Esophagus squamous epithelium (tissue), 4 donors: Measurements from ENCODE around the gene AATK.

Experiments
- CTCF ChIP-seq, 6 experiments: fragments of 450-650 bp in 4 of 6; fragments of 200-600 bp in 2 of 6; sonication (generic) in 2 of 6; IDR thresholded peaks; one replicate each; pipeline ENCODE4 v1.5.1; 2016 to 2019; ENCODE audit warnings: antibody characterized with exemption in 6 of 6, mild to moderate bottlenecking in 4 of 6, moderate library complexity in 4 of 6
- POLR2A ChIP-seq, 4 donors: fragments of 450-650 bp; IDR thresholded peaks; one replicate each; pipeline ENCODE4 v1.6.1; 2017; ENCODE audit warnings: antibody characterized with exemption in 4 of 4, mild to moderate bottlenecking in 4 of 4, moderate library complexity in 3 of 4

- no peak for TF ChIP-seq CTCF (IDR thresholded peaks at IDR 0.05)
- no peak for TF ChIP-seq POLR2A (IDR thresholded peaks at IDR 0.05)
These were observed 5.1 kb downstream of the AATK start for GRCh38 chr17:81160747-81161453.
